Kidney (tissue), 14 donors: Measurements from ENCODE around the gene WSCD2. TPM values are rescaled to one million over a fixed set of nuclear protein-coding genes. Genes with fewer than 3 reads are reported as not detected.

Source experiments
- DNase-seq, 5 donors: peaks; one replicate each; pipeline ENCODE4 v3.0.0-alpha.2; 2013 to 2020
- FAIRE-seq: peaks from 2 replicates; lab custom pipeline; 2012; peaks lifted over from hg19 to GRCh38; lab: Jason Lieb, UNC
- H3K27ac ChIP-seq, 2 donors: one replicate each; pipeline ENCODE4 v1.7.0; 2013; ENCODE audit warnings: low read depth in 2 of 2, low read length in 2 of 2, inconsistent platforms in 1 of 2
- H3K27me3 ChIP-seq: one replicate; pipeline ENCODE4 v1.7.1; 2013; ENCODE audit warnings: low read length, inconsistent platforms; ENCODE audit not compliant: control insufficient read depth, insufficient read depth
- H3K36me3 ChIP-seq, 3 donors: one replicate each; pipeline versions ENCODE4 v1.7.0 to v1.7.1; 2013; ENCODE audit warnings: low read length in 3 of 3, control low read depth in 1 of 3, inconsistent platforms in 1 of 3; ENCODE audit not compliant: insufficient read depth in 3 of 3, control insufficient read depth in 2 of 3
- H3K4me1 ChIP-seq, 3 donors: one replicate each; pipeline versions ENCODE4 v1.7.0 to v1.7.1; 2013; ENCODE audit warnings: low read length in 3 of 3, inconsistent platforms in 1 of 3, low read depth in 1 of 3; ENCODE audit not compliant: control insufficient read depth in 2 of 3, insufficient read depth in 2 of 3
- H3K4me3 ChIP-seq, 3 donors: one replicate each; pipeline versions ENCODE4 v1.7.0 to v1.8.1; 2013; ENCODE audit warnings: low read length in 3 of 3, control low read depth in 1 of 3, inconsistent platforms in 1 of 3
- H3K9ac ChIP-seq, 3 donors: one replicate each; pipeline versions ENCODE4 v1.7.0 to v1.7.1; 2013; ENCODE audit warnings: low read length in 3 of 3, control low read depth in 1 of 3, inconsistent platforms in 1 of 3
- H3K9me3 ChIP-seq, 3 donors: one replicate each; pipeline versions ENCODE4 v1.7.0 to v1.7.1; 2013; ENCODE audit warnings: low read length in 3 of 3, control low read depth in 1 of 3, inconsistent platforms in 1 of 3; ENCODE audit not compliant: control insufficient read depth in 2 of 3, insufficient read depth in 1 of 3
- CTCF ChIP-seq: IDR thresholded peaks from 3 replicates; pipeline ENCODE4 v1.5.1; 2012; ENCODE audit warnings: mild to moderate bottlenecking, moderate library complexity, borderline replicate concordance; ENCODE audit not compliant: insufficient read depth; ENCODE audit errors: extremely low read depth
- intact Hi-C: fragments of 100-400 bp; cut with DNase I; formaldehyde crosslinking; loops from one replicate; pipeline ENCODE4 v1.11.1; 2022
- polyA plus RNA-seq: library from polyadenylated mRNA; stranded (reverse); fragments of 350-450 nt; fragmentation: Illumina TruSeq; extraction: RNeasy Lipid Tissue Mini Kit (QIAGEN cat#74804); gene quantifications from one replicate; pipeline ENCODE4 v1.2.3, GENCODE V29; 2014; ENCODE audit warnings: low read depth, low replicate concordance; ENCODE audit not compliant: insufficient read depth
- total RNA-seq: library from RNA; stranded (reverse); fragmentation: NEBNext Ultra II Directional; extraction: Animal tissue kit (Norgen Biotek cat#: 25700); gene quantifications from one replicate; pipeline ENCODE4 v1.2.1, GENCODE V29; 2021
- donor health status: control.
- donor health status: control.
- donor health status: control.
- donor health status: control.
- donor health status: control.
- donor health status: DM: yes; HTN: yes; CAD: no.
- donor health status: Normal renal cell carcinoma (clear cell type).

WSCD2 gene
- total and polyA plus RNA-seq, 2 donors from 2014 or later = 1.6 to 2.0 TPM

GRCh38 chr12:108204117-108204987 lies 75.3 kb downstream of the WSCD2 start:
- TF ChIP-seq CTCF = no peak
- no peak overlapping the region for H3K4me3 ChIP-seq
- FAIRE-seq = no peak

GRCh38 chr12:108205864-108206263 lies 76.8 kb downstream of the WSCD2 start:
- H3K27ac ChIP-seq = no peak overlapping the region
- no peak overlapping the region for H3K4me3 ChIP-seq
- no peak overlapping the region for H3K9ac ChIP-seq
- H3K9me3 ChIP-seq = peaks cover 0 to 9% (median 8%) of the 10 kb centered on the region in 3 donors
- no peak for FAIRE-seq
- no peaks in the 10 kb centered on the region for H3K27me3 ChIP-seq
- H3K4me1 ChIP-seq = no peaks in the 10 kb centered on the region
- intact Hi-C loops = no loop called here
- no peaks in the 10 kb centered on the region for H3K36me3 ChIP-seq
- DNase-seq = no peak
- TF ChIP-seq CTCF = no peak

More at GRCh38 chr12:108204117-108204987, 75.3 kb downstream of the WSCD2 start:
- Histone ChIP-seq H3K4me1 (no peaks in the 10 kb centered on the region), H3K9ac (no peak overlapping the region), H3K27me3 (no peaks in the 10 kb centered on the region), H3K9me3 (peaks cover 0 to 9% (median 8%) of the 10 kb centered on the region in 3 donors), H3K36me3 (no peaks in the 10 kb centered on the region), H3K27ac (no peak overlapping the region)
- DNase-seq = no peak
- intact Hi-C loops = no loop called here

- Histone ChIP-seq H3K27ac (no peak overlapping the region), H3K4me3 (no peak overlapping the region), H3K27me3 (no peaks in the 10 kb centered on the region), H3K4me1 (no peaks in the 10 kb centered on the region), H3K36me3 (no peaks in the 10 kb centered on the region), H3K9me3 (peaks cover 0 to 9% (median 7%) of the 10 kb centered on the region in 3 donors), H3K9ac (no peak overlapping the region)
- DNase-seq (no peak), FAIRE-seq (no peak)
- no peak for TF ChIP-seq CTCF
- intact Hi-C loops = no loop called here
Measured at GRCh38 chr12:108207791-108208730, 79.0 kb downstream of the WSCD2 start.
